Measurements from ENCODE around the gene ZBTB4. TPM values are rescaled to one million over a fixed set of nuclear protein-coding genes. Genes with fewer than 3 reads are reported as not detected.

The ZBTB4 gene
- total RNA-seq, 1 experiment from 2014 or later: 14.4 TPM

- H3K4me1 ChIP-seq (ENCODE audit: insufficient read depth, low read length): peaks cover 8% of the 10 kb centered on the region; the same call in 1 of the 2 replicates
- H3K4me2 ChIP-seq (ENCODE audit: insufficient read depth, insufficient read length, low read length): no peak overlapping the region
- H2BK12ac ChIP-seq (ENCODE audit: insufficient read length, low read depth, low read length): no peak overlapping the region
- H4K91ac ChIP-seq (ENCODE audit: insufficient read length, low read depth, low read length): no peak overlapping the region
- no peak overlapping the region for H4K5ac ChIP-seq (ENCODE audit: insufficient read length, low read depth, low read length)
- no peak overlapping the region for H2BK120ac ChIP-seq (ENCODE audit: low read depth, low read length, poor library complexity, severe bottlenecking)
- Mint-ChIP-seq H3K9me3 (no peaks in the 10 kb centered on the region), H3K27ac (0 out of 7 replicates have a peak overlapping the region, but pooled peaks of 1 of the 3 experiments have one; percentile 21), H3K27me3 (ENCODE audit: low read depth) (no peaks in the 10 kb centered on the region), H3K36me3 (ENCODE audit: insufficient read depth in 1 of 3, low read depth in 3 of 3) (peaks cover 3 to 20% (median 18%) of the 10 kb centered on the region in 3 experiments; a peak in 5 of 7 replicates), H3K4me1 (peaks cover 9 to 21% of the 10 kb centered on the region in 2 experiments), H3K4me3 (peak overlapping the region in 1 of 2 experiments; percentile 50; a peak in 1 of 5 replicates)
- H2AK5ac ChIP-seq (ENCODE audit: insufficient read length, low read length): no peak overlapping the region
- H3K79me2 ChIP-seq (ENCODE audit: insufficient read depth, low read length): no peaks in the 10 kb centered on the region
- DNase-seq: no peak
- no peak overlapping the region for H3K14ac ChIP-seq (ENCODE audit: insufficient read depth, low read length)
- no peak for TF ChIP-seq CTCF (conservative IDR thresholded peaks at IDR 0.05)
- H3T11ph ChIP-seq (ENCODE audit: low read length): no peak overlapping the region
- no peaks in the 10 kb centered on the region for H3K23me2 ChIP-seq (ENCODE audit: insufficient read length, low read depth, low read length, poor library complexity, severe bottlenecking)
- no peak overlapping the region for H3K4ac ChIP-seq (ENCODE audit: low read depth, low read length)
- no peak overlapping the region for H2BK5ac ChIP-seq (ENCODE audit: insufficient read length, low read length)
- no peak overlapping the region for H2BK15ac ChIP-seq (ENCODE audit: low read depth, low read length)
- H2AFZ ChIP-seq (ENCODE audit: low read length): no peak overlapping the region
- no peak overlapping the region for H3K56ac ChIP-seq (ENCODE audit: insufficient read length, low read depth, low read length)
- no peaks in the 10 kb centered on the region for H3K79me1 ChIP-seq (ENCODE audit: insufficient read depth, low read depth, low read length, poor library complexity, severe bottlenecking)
- peaks cover 2% of the 10 kb centered on the region for H4K20me1 ChIP-seq (ENCODE audit: control insufficient read depth, insufficient read depth, insufficient read length)
- H4K8ac ChIP-seq (replicated peaks; ENCODE audit: insufficient read length, low read depth, low read length): no peak overlapping the region
- no peaks in the 10 kb centered on the region for H3K9me3 ChIP-seq (ENCODE audit: control insufficient read depth, low read depth, low read length)
- no CpG with 5 or more reads among the region's 9 CpGs for WGBS (ENCODE audit: extremely low coverage, insufficient read length, low lambda C conversion rate)
- H3K23ac ChIP-seq (ENCODE audit: insufficient read length, low read depth, low read length): no peak overlapping the region
- no peak overlapping the region for H3K9ac ChIP-seq (ENCODE audit: extremely low read depth, insufficient read length, low read length)
- H2BK20ac ChIP-seq (ENCODE audit: low read depth, low read length, poor library complexity, severe bottlenecking): no peak overlapping the region
- no peak overlapping the region for H3K18ac ChIP-seq (ENCODE audit: insufficient read length, low read depth, low read length)
- H3K27ac ChIP-seq (ENCODE audit: insufficient read length, low read depth, low read length): no peak overlapping the region
- H3K27me3 ChIP-seq (ENCODE audit: insufficient read depth, low read length): no peaks in the 10 kb centered on the region
These were observed 15.3 kb downstream of the ZBTB4 start for GRCh38 chr17:7464081-7464480.
